ENCODE results near the gene PLCD4.

DNA sequence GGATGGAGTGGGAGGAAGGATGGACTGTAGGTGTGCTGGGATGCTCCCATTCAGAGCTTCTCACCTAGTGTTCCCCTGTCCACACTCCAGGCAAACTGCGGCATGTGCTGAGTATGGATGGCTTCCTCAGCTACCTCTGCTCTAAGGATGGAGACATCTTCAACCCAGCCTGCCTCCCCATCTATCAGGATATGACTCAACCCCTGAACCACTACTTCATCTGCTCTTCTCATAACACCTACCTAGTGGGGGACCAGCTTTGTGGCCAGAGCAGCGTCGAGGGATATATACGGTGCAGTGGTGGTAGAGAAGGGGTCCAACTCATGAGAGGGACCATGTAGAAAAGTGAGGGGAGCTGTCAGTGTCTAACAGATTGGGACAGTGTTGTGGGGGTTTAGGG, 20.2 kb downstream of the PLCD4 start:
- no peak for TF ChIP-seq POLR2A (IDR thresholded peaks at IDR 0.05)
- TF ChIP-seq, protein P1, sequence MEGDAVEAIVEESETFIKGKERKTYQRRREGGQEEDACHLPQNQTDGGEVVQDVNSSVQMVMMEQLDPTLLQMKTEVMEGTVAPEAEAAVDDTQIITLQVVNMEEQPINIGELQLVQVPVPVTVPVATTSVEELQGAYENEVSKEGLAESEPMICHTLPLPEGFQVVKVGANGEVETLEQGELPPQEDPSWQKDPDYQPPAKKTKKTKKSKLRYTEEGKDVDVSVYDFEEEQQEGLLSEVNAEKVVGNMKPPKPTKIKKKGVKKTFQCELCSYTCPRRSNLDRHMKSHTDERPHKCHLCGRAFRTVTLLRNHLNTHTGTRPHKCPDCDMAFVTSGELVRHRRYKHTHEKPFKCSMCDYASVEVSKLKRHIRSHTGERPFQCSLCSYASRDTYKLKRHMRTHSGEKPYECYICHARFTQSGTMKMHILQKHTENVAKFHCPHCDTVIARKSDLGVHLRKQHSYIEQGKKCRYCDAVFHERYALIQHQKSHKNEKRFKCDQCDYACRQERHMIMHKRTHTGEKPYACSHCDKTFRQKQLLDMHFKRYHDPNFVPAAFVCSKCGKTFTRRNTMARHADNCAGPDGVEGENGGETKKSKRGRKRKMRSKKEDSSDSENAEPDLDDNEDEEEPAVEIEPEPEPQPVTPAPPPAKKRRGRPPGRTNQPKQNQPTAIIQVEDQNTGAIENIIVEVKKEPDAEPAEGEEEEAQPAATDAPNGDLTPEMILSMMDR (IDR thresholded peaks at IDR 0.05): no peak

Data from suprapubic skin (tissue), 3 donors.